ENCODE results near the gene SCAPER. TPM values are rescaled to one million over a fixed set of nuclear protein-coding genes. Genes with fewer than 3 reads are reported as not detected.

Gene SCAPER
- total RNA-seq, 1 experiment from 2014 or later, result 12.7 TPM

DNA sequence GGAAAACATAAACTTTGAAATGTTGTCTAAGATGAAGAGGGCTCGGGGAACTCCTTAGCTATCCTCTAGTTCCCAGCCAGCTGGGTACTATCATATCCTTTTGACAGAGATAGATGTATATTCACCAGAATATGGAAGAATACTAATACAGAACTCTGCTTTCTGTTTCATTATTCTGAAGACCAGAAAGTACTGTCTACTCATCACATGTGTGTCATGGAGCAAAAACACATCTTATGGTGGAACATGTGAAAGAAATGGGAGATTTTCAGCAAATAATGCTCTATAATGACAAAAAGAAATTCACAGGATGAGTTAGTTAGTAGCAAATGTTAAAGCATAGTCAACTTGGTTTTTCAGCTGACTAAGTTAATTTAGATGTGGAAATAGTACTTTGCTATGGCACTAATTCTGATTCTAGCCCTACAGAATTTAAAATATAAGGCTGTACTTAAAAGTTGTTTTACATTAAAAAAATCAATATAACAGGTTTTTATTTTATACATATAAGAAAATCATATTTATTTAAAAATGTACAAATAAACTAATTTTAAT lies 552.0 kb downstream of the SCAPER start:
- no peak for DNase-seq (ENCODE audit: low read depth, low spot score)
- in situ Hi-C loops (cut with HindIII; ENCODE audit: low pct_unique_long_range_greater_than_20kb, low sequenced_read_pairs), result no loop called here

GRCh38 chr15:76349301-76350070 lies 555.7 kb downstream of the SCAPER start:
- in situ Hi-C loops (cut with HindIII; ENCODE audit: low pct_unique_long_range_greater_than_20kb, low sequenced_read_pairs), result no loop called here

DNA sequence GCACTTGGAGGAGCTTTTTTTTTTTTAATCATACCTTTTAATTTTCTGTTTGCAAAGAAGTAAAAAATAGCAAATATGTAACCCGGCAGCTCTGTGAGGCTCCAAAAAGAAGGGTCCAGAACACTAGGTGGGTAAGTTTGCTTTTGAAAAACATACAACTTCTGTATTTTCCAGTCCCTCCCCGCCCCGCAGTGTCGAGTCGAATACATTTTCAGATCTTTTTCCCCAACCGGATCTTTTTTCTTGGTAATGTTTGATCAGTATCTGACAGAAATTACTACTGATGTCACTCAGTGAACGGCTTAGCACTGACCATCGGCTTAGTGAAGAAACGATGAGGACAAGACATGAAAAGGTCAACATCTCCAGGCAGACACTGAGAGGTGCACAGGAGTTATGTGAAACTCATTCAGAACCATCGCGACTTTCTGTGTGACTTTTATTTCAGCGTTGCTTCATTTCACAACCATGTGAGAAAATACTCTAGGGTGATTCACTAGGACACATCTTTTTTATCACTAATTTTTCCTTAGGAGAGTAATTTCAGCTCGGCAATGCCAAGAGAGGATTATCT lies 557.6 kb downstream of the SCAPER start:
- no peak for DNase-seq (ENCODE audit: low read depth, low spot score)
- in situ Hi-C loops (cut with HindIII; ENCODE audit: low pct_unique_long_range_greater_than_20kb, low sequenced_read_pairs), result no loop called here

More at GRCh38 chr15:76349301-76350070, 555.7 kb downstream of the SCAPER start:
- no peak for DNase-seq (ENCODE audit: low read depth, low spot score)

DNA sequence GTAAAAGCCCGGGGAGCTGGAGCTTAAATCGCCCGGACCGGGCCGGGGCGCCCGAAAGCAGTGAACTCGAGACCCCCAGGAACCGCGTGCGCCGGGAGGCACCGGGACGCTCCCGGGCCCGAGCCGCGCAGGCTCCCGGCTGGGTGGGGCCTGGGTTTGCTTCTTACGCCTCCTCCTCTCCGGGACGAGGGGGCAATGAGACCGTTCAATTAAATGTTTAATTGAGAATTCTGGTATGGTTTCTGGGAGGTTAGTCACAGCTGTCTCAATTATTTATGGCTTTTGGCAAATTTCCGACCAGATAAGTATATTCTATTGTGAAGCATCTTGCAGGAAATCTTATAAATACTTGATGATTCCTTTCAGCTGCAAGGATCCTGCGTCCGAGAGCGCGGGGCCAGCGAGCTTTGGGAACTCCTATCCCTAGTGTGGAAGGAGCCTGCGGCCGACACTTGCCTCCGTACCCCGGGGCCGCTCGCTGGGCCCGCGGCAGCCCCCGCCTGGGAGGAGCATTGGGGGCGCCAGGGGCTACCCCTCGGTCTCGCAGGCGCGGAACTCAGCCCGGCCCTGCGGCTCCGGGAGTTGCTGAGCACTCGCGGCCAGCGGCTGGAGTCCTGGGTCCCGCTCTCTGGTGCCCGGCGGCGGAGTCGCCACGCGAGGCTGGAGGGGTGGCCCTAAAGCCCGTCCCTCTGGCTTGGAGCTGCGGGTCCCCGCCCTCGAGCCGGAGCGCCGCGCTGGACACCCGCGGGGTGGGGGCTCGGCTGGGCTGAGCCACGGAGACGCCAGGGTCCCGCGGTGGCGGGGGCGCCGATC lies 558.3 kb downstream of the SCAPER start:
- in situ Hi-C loops (cut with HindIII; ENCODE audit: low pct_unique_long_range_greater_than_20kb, low sequenced_read_pairs), result no loop called here

DNA sequence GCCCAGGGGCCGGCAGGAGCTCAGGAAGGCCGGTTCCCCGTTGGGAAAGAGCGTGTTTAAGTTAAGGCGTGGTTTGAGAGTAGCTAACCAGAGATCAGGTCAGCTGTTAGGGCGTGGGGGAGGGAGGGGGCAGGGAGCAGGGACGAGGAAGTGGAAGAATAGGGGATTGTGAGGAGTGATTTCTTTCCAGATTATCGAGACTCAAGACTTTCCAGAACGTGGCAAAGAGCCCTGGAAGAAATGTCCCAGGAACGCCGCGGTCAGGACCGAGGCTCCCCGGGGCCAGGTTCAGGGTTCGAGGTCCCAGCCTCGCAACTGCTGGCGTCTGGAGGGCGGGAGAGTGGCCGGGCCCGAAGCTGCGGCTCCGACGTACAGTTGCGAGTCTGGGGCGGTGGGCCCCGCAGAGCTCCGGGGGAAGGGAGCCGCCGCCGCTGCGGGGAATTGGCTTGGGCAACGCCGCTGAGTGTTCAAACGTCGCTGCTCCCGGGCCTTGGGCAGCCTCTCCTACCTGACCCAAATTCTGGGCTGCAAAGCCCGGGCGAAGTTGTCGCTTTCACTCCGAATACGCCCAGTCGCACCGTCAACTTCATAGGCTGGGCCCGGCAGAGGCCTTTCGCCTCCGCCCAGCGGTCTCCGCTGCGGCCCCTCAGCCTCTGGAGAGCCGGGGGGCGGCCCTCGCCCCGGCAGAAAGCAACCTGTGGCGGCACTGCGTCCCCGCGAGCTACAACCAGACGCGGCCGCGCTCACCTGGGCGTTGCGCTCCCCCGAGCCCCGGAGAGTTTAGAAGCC lies 559.1 kb downstream of the SCAPER start:
- DNase-seq (ENCODE audit: low read depth, low spot score), result no peak

More for the DNA sequence above, 558.3 kb downstream of the SCAPER start:
- no peak for DNase-seq (ENCODE audit: low read depth, low spot score)

DNA sequence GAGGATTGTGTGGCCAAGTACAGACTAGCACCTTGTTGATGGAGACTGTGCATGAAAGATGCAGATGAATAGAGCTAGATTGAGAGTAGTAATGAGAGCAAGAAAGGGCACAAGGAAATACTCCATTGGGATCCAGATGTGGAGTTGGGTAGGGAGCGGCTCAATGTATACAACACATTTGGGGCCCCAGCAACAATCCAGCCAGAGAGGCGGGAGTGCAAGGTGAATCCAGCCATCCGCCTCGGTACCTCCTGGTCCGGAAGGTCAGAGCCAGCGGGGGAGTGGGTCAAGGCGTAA lies 559.6 kb downstream of the SCAPER start:
- no peak for DNase-seq (ENCODE audit: low read depth, low spot score)
- in situ Hi-C loops (cut with HindIII; ENCODE audit: low pct_unique_long_range_greater_than_20kb, low sequenced_read_pairs), result no loop called here

More for the DNA sequence above, 559.1 kb downstream of the SCAPER start:
- in situ Hi-C loops (cut with HindIII; ENCODE audit: low pct_unique_long_range_greater_than_20kb, low sequenced_read_pairs), result no loop called here

DNA sequence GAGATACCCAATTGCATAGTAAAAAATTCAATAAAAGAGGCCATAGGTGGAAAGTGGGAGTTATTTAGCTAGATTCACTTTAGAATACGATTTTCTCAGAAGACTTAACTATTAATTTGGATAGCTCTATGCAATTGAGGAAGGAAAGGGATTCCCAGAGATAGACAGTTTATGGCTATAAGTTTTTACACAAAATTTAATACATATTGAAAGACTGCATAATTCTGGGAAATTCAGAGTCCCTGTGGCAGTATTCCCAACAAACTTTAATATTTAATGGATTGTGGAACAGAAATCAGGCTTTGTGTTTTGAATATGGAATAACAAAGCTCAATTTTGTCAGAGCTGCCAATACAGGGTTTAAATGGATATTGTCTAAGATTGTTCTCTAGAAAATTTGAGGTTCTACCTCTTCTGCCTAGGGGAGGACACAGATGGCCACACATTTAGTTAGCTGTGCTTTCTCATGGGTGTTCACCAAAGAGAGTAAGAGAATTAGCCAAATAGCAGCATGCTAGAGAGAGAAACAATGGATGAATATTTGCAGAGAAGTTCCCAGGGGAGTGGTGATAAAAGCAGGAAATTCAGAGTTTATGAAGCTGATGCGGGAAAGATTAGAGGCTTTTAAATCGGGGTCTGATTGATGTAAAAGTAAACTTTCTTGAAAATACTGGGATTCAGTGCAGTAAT lies 560.1 kb downstream of the SCAPER start:
- in situ Hi-C loops (cut with HindIII; ENCODE audit: low pct_unique_long_range_greater_than_20kb, low sequenced_read_pairs), result no loop called here
- DNase-seq (ENCODE audit: low read depth, low spot score), result no peak

GRCh38 chr15:76343313-76343996 lies 561.7 kb downstream of the SCAPER start:
- no peak for DNase-seq (ENCODE audit: low read depth, low spot score)
- in situ Hi-C loops (cut with HindIII; ENCODE audit: low pct_unique_long_range_greater_than_20kb, low sequenced_read_pairs), result no loop called here

GRCh38 chr15:76342382-76343201 lies 562.5 kb downstream of the SCAPER start:
- in situ Hi-C loops (cut with HindIII; ENCODE audit: low pct_unique_long_range_greater_than_20kb, low sequenced_read_pairs), result no loop called here
- no peak for DNase-seq (ENCODE audit: low read depth, low spot score)

DNA sequence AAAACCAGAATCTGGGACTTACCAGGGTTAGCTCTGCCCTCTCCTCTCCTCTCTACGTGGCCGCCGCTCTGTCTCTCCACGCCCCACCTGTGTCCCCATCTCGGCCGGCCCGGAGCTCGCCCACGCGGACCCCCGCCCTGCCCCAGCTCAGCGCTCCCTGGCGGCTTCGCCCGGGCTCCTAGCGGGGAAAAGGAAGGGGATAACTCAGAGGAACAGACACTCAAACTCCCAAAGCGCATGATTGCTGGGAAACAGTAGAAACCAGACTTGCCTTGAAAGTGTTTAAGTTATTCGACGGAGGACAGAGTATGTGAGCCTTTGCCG lies 563.1 kb downstream of the SCAPER start:
- no peak for DNase-seq (ENCODE audit: low read depth, low spot score)
- in situ Hi-C loops (cut with HindIII; ENCODE audit: low pct_unique_long_range_greater_than_20kb, low sequenced_read_pairs), result no loop called here

DNA sequence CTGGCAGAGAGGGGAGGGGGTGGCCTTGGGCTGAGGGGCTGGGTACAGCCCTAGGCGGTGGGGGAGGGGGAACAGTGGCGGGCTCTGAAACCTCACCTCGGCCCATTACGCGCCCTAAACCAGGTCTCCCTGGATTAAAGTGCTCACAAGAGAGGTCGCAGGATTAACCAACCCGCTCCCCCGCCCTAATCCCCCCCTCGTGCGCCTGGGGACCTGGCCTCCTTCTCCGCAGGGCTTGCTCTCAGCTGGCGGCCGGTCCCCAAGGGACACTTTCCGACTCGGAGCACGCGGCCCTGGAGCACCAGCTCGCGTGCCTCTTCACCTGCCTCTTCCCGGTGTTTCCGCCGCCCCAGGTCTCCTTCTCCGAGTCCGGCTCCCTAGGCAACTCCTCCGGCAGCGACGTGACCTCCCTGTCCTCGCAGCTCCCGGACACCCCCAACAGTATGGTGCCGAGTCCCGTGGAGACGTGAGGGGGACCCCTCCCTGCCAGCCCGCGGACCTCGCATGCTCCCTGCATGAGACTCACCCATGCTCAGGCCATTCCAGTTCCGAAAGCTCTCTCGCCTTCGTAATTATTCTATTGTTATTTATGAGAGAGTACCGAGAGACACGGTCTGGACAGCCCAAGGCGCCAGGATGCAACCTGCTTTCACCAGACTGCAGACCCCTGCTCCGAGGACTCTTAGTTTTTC lies 563.6 kb downstream of the SCAPER start:
- in situ Hi-C loops (cut with HindIII; ENCODE audit: low pct_unique_long_range_greater_than_20kb, low sequenced_read_pairs), result no loop called here

GRCh38 chr15:76340803-76341365 lies 564.3 kb downstream of the SCAPER start:
- peak; percentile 26 for DNase-seq (ENCODE audit: low read depth, low spot score)

More for the DNA sequence above, 563.6 kb downstream of the SCAPER start:
- no peak for DNase-seq (ENCODE audit: low read depth, low spot score)

DNA sequence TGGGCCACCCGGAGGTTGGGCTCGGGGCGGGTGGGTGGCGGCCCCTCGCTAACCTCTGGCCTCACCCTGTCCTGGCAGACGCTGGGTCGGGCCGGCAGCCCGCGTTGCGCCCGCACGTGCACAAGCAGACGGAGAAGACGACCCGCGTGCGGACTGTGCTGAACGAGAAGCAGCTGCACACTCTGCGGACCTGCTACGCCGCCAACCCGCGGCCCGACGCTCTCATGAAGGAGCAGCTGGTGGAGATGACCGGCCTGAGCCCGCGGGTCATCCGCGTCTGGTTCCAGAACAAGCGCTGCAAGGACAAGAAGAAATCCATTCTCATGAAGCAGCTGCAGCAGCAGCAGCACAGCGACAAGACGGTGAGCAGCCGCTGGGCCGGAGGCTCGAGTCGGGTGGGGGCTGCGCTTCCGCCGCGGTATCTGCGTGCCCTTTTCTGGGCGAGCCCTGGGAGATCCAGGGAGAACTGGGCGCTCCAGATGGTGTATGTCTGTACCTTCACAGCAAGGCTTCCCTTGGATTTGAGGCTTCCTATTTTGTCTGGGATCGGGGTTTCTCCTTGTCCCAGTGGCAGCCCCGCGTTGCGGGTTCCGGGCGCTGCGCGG lies 564.8 kb downstream of the SCAPER start:
- DNase-seq (ENCODE audit: low read depth, low spot score), result peak; percentile 7
- in situ Hi-C loops (cut with HindIII; ENCODE audit: low pct_unique_long_range_greater_than_20kb, low sequenced_read_pairs), result no loop called here

More at GRCh38 chr15:76340803-76341365, 564.3 kb downstream of the SCAPER start:
- in situ Hi-C loops (cut with HindIII; ENCODE audit: low pct_unique_long_range_greater_than_20kb, low sequenced_read_pairs), result no loop called here

DNA sequence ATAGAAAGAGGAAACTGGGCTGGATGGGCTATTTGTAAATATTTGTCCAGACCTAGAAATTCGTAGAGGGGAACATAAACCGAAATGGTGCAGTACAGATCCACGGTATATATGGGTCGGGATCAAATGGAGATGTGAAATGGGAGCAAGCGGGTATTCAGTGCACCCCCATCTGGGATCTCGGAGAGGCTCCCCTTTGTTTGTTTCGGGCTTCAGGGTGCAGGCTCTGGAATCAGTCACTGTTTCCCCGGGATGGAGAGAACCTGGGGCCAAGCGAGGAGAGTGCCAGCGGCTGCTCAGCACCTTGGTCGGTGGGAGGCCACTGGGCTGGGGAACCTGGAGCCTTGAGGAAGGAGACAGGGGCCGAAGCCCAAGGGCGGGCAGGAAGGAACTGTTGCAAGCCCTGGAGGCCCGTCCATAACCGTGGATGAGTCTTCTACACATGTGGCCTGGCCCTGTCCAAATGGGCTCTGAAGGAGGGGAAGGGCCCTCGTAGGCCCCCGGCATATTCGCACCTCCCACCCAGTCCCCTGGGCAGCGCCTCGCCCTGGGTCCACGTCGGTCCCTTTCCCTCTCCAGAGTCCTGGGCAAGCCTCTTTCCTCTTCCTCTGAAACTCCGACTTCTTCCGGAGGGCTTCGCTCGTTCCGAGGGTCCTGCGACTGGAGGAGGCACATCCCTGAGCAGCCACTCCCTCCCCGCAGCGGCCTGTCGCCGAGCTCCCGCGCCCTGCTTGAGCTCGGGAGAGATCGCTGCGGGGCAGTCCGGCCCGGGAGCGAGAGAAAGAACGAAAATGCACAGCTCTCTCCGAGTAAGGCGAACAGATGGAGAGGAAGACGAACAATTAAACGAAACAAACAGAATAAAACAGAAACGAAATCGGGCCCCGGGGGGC lies 565.6 kb downstream of the SCAPER start:
- in situ Hi-C loops (cut with HindIII; ENCODE audit: low pct_unique_long_range_greater_than_20kb, low sequenced_read_pairs), result no loop called here
- DNase-seq (ENCODE audit: low read depth, low spot score), result no peak

Data from SK-MEL-5 (cell line).